Stimulated activated CD4-positive, alpha-beta T cell treated with anti-CD3 and anti-CD28 coated beads, Interleukin-1b, Interleukin-23, amount 100 ng/mL, for 1 hour (primary cell): ENCODE measurements around the gene STK4.

Experiments used
- DNase-seq, 2 donors: peaks; one replicate each; pipeline ENCODE4 v3.0.0-alpha.2; 2020; ENCODE audit warnings: low read depth in 2 of 2

The STK4 gene

DNA sequence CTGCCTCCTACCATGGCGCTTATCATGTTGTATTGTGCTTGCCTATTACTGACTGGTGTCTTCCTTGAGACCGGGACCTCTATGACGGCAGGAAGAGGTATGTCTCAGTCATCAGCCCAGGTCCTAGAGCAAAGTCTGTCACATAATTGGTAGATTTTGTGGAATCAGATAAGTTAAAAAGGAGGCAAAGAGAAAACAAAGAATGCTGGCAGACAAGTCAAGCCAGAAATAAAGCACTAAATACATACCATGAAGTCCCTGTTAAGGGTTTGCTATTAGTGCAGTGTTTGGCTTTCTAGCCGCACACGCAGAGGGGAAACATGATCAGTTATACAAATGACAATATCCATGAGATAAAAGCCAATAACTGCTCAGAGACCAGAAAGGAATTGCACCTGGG is 12.1 kb upstream of the STK4 start:
- no peak for DNase-seq

DNA sequence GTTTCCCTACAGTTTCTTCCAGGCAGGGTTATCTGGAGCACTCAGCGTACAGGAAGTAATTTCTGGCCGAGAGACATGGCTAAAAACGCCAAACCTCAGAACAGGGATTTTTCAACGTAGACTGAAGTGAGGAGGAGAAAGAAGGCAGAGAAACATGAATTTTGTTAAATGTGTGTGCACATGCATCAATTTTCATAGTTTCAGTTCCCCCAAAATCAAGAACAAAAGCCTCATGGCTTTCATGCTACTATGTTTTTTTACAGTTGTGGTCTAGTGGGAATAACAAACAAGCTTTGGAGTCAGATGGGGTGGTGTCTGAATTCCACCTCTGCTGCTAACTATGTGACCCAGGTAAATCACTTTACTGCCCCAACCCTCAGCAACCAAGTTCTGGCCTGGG is 11.0 kb upstream of the STK4 start:
- no peak for DNase-seq

DNA sequence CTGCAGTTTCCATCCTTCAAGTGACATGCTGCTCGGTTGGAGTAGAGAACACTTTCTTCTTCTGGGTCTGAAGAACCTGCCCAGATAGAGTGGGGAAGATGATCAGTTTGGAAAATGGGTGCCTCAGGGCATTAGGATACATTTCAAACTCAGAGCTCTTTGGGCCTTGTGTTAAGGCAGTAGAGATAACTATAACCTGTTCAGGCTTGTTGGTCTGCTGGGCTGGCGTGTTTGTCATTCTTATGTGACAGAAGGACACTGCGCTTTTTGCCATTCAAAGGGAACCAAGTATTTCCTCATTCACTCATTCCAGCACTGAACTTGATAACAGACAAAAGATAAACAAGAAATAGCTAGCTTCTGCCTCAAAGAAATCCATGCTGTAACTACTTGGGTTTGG is 9.9 kb upstream of the STK4 start:
- no peak for DNase-seq

DNA sequence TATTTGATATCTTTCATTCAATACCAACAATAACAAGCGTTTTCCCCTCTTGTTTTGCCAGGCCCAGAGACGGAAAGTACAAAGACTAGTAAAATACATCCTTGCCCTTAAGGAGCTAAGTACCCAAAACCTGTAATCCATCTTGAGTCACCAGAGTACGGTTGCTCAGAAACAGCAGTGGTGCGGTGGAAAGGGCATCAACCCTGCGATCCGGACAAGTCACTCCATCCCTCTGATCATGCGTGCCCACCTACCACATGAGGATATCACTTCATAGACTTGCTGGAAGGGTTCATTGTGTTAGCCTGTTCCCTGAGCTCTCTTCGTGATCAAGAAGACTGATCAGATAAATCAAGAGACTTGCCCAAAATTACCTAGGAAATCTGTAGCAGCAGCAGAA is 8.0 kb upstream of the STK4 start:
- DNase-seq: no peak

DNA sequence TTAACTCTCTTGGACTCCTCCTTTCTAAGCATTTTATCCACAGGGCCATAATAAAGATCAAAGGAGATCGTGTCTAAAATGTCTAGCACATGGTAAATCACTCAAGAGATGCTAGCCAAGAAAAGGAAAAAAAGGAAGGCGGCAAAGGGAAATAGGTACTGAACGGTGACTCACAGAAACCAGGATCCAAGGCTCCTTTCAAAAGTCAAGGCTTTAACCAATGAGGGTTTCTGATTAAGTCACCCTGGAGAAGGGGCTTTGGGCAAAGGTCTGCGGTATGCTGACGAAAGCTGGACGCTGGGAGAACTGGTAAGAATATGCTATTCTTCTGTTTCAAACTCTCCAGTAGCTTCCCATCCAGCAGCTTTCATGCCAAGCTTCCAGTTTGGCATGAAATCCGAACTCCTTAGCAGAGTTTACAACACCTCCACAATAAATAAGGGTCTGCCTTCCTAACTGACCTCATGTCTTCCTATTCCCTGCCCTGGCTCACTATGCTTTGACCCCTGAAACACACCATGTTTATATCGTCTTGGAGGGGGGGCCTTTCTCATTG is 7.2 kb upstream of the STK4 start:
- no peak for DNase-seq

- DNase-seq: peak in 1 of 2 donors; percentile 56
These were observed 6.6 kb upstream of the STK4 start for GRCh38 chr20:44959638-44960102.

- DNase-seq: peak; percentile 81 to 96
These were observed 6.0 kb upstream of the STK4 start, which contains the start of gene TOMM34 for GRCh38 chr20:44960103-44960852. Gene TOMM34, minus strand, starts transcription at chr20:44960397. Its CDS starts 64 bp downstream, at chr20:44960333.

DNA sequence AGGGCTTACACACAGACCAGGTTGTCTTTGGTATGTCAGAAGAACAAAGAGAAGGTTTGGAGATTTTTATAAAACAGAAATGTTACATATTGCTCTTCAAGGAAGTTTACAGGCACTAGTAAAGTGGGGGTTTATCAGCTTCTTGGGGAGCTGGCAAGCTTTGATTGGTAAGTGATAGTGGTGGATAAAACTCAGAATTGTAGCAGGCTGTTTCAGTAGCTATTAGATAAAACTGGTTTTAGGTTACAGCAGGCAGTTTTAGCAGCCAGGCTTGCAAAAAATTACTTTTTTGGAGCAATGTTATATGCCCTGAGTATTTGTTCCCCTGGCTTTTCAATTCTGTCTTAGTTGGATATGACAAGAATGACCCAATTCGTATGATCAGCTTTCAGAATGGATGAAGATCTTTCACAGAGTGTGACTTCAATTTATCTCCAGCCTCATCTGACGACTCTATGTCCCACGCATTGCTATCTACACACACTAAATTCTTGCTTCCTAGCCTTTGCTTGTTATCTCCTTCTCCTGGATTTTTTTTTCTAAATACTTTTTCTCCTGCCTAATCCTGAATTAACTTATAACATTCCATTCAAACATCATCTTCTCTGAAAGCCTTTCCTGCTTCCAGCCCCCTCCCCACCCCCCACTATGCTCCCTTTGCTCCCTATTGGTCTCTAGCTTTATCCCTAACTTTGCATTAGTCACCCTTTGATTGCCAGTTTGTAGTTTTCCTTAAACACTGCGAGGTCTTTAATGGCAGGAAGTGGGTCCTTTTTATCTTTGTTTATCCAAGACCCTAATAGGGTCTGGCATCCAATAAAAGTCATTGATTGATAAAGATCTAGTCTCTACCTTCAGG is 5.1 kb upstream of the STK4 start:
- no peak for DNase-seq

- no peak for DNase-seq
These were observed 4.4 kb upstream of the STK4 start for GRCh38 chr20:44961870-44962267.

- DNase-seq: no peak
These were observed 3.8 kb upstream of the STK4 start for GRCh38 chr20:44962483-44962882.

- DNase-seq: no peak
These were observed 2.7 kb upstream of the STK4 start for GRCh38 chr20:44963325-44964215.

DNA sequence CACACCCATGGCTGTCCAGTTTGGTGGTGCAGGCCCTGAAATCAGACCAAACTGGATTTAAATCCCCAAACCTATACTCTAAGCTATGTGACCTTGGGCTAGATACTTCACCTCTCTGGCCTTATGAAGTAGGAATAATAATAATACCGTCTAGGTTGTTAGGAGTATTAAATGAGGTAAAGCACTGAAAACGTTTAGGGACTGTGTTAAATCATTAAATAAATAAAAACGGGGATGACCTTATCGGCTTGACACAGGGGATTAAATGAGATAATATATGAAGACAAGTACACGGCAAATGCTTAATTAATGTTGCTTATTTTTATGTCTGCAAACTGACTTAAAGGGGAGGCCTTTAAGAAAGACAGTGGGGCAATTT is 672 bp upstream of the STK4 start:
- DNase-seq: no peak

GRCh38 chr20:44967207-44967807 is 995 bp downstream of the STK4 start:
- no peak for DNase-seq

- no peak for DNase-seq
These were observed 3.1 kb downstream of the STK4 start for GRCh38 chr20:44969300-44969894.

DNA sequence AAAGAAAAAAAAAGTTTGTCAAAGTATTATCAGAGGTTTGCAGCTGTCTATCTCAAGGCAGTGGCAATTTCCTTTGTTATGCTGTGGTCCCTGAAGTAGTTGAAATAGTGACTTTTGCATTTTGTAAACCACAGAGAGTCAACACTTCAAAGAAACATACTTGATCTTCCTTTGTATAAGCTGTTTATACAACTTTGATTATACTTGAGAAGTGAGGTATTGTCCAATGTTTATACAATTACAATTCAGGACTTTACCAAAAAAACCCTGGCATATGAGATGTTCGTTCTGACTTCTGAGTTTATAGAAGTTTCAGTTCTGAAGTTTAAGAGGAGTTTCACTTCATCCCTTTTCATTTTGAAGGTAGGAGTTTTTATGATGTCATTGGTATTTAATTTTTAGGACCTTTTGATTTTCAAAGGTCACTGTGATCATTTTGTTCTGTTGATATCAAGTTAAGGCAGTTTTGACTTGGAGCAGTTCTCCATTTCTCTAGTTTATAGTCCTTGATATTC is 4.0 kb downstream of the STK4 start:
- no peak for DNase-seq

- no peak for DNase-seq
These were observed 6.7 kb downstream of the STK4 start for GRCh38 chr20:44973053-44973452.

- DNase-seq: no peak
These were observed 10.4 kb downstream of the STK4 start for GRCh38 chr20:44976698-44977097.

GRCh38 chr20:44979090-44979621 is 12.8 kb downstream of the STK4 start:
- peak in 1 of 2 donors; percentile 41 for DNase-seq

DNA sequence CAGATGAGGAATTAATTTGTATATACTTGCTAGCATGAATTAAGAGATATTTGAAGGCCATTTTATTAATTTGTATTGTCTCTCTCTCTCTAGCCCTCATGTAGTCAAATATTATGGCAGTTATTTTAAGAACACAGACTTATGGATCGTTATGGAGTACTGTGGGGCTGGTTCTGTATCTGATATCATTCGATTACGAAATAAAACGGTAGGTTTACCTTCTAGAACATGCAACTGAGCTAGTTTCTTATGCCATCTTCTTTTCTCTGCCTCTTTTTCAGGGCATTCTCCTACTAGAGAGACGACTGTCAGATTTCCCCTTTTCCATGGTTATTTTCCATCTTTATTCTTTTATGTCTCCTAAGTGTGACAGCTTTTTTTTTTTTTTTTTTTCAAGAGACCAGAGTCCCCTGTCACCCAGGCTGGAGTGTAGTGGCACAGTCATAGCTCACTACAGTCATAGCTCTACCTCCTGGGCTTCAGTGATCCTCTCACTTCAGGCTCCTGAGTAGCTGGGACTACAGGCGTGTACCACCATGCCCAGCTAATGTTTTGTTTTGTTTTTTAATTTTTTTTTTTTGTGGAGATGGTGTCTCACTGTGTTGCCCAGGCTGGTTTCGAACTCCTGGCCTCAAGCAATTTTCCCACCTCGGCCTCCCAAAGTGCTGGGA is 15.6 kb downstream of the STK4 start:
- no peak for DNase-seq
